Activated gamma-delta T cell treated with Interleukin-2 at 50 U/mL for 16 hours (primary cell): Measurements from ENCODE around the gene CACNA2D1.
"Not testable (repeated sequence)": the region's sequence is repeated elsewhere in the genome, so short reads cannot be mapped to it uniquely, and the experiment has no call there.

Experiments used
- DNase-seq: peaks from one replicate; pipeline ENCODE4 v3.0.0-alpha.2; 2020

CACNA2D1 gene

GRCh38 chr7:82433507-82433906 is 10.1 kb downstream of the CACNA2D1 start:
- no peak for DNase-seq

GRCh38 chr7:82432743-82433142 is 10.8 kb downstream of the CACNA2D1 start:
- not testable (repeated sequence) for DNase-seq

- no peak for DNase-seq
These were observed 12.8 kb downstream of the CACNA2D1 start for GRCh38 chr7:82430500-82431465.

- DNase-seq: no peak
These were observed 14.2 kb downstream of the CACNA2D1 start for GRCh38 chr7:82429408-82429807.

- DNase-seq: no peak
These were observed 15.2 kb downstream of the CACNA2D1 start for GRCh38 chr7:82428186-82428961.

- no peak for DNase-seq
These were observed 20.1 kb downstream of the CACNA2D1 start for GRCh38 chr7:82423446-82423845.

- DNase-seq: no peak
These were observed 24.4 kb downstream of the CACNA2D1 start for GRCh38 chr7:82419200-82419599.

- no peak for DNase-seq
These were observed 25.7 kb downstream of the CACNA2D1 start for GRCh38 chr7:82417898-82418297.

- no peak for DNase-seq
These were observed 27.2 kb downstream of the CACNA2D1 start for GRCh38 chr7:82416402-82416801.

GRCh38 chr7:82414389-82414788 is 29.2 kb downstream of the CACNA2D1 start:
- DNase-seq: no peak

- no peak for DNase-seq
These were observed 30.3 kb downstream of the CACNA2D1 start for GRCh38 chr7:82413237-82413636.

GRCh38 chr7:82411732-82412131 is 31.8 kb downstream of the CACNA2D1 start:
- DNase-seq: no peak

GRCh38 chr7:82410461-82410860 is 33.1 kb downstream of the CACNA2D1 start:
- DNase-seq: no peak

- DNase-seq: no peak
These were observed 36.6 kb downstream of the CACNA2D1 start for GRCh38 chr7:82406937-82407336.

- DNase-seq: no peak
These were observed 38.3 kb downstream of the CACNA2D1 start for GRCh38 chr7:82405301-82405700.

GRCh38 chr7:82404652-82405051 is 38.9 kb downstream of the CACNA2D1 start:
- no peak for DNase-seq

GRCh38 chr7:82404094-82404493 is 39.5 kb downstream of the CACNA2D1 start:
- no peak for DNase-seq

GRCh38 chr7:82397879-82398524 is 45.6 kb downstream of the CACNA2D1 start:
- DNase-seq: no peak

- no peak for DNase-seq
These were observed 47.2 kb downstream of the CACNA2D1 start for GRCh38 chr7:82396343-82396742.

GRCh38 chr7:82395147-82395546 is 48.4 kb downstream of the CACNA2D1 start:
- no peak for DNase-seq

- DNase-seq: no peak
These were observed 49.7 kb downstream of the CACNA2D1 start for GRCh38 chr7:82393840-82394220.

- DNase-seq: no peak
These were observed 50.3 kb downstream of the CACNA2D1 start for GRCh38 chr7:82393076-82393839.

- DNase-seq: no peak
These were observed 52.6 kb downstream of the CACNA2D1 start for GRCh38 chr7:82390936-82391335.
